OCI-LY1 (cell line): ENCODE data around the gene RHOT1.

Source experiments
- H2AFZ ChIP-seq: fragments of 200-600 bp; sonication (generic), shearing (Covaris generic); 2 replicates; pipeline ENCODE4 v1.6.0; 2014; ENCODE audit warnings: antibody characterized with exemption, mild to moderate bottlenecking, low read length
- H3F3A ChIP-seq: fragments of 200-600 bp; sonication (generic), shearing (Covaris generic); 2 replicates; pipeline ENCODE4 v1.6.0; 2014; ENCODE audit warnings: mild to moderate bottlenecking, antibody characterized with exemption, low read length, moderate library complexity; ENCODE audit not compliant: insufficient read depth
- H3K27ac ChIP-seq: fragments of 200-600 bp; sonication (generic); 2 replicates; pipeline ENCODE4 v1.5.1; 2014; ENCODE audit warnings: low read length, mixed run types, mild to moderate bottlenecking, low read depth; ENCODE audit not compliant: poor library complexity, severe bottlenecking
- H3K27me3 ChIP-seq: fragments of 200-600 bp; sonication (generic); 2 replicates; pipeline ENCODE4 v1.6.0; 2014; ENCODE audit warnings: antibody characterized with exemption, mild to moderate bottlenecking, low read length, moderate library complexity; ENCODE audit not compliant: insufficient read depth
- H3K36me3 ChIP-seq: fragments of 200-600 bp; sonication (generic); 2 replicates; pipeline ENCODE4 v1.6.1; 2014; ENCODE audit warnings: mild to moderate bottlenecking, antibody characterized with exemption, low read length, moderate library complexity, mixed read lengths; ENCODE audit not compliant: insufficient read depth
- H3K4me1 ChIP-seq: fragments of 200-600 bp; sonication (generic); 2 replicates; pipeline ENCODE4 v1.5.1; 2014; ENCODE audit warnings: mild to moderate bottlenecking, low read length, moderate library complexity; ENCODE audit not compliant: insufficient read depth, severe bottlenecking
- H3K4me2 ChIP-seq: fragments of 200-600 bp; sonication (generic), shearing (Covaris generic); 2 replicates; pipeline ENCODE4 v1.6.1; 2014; ENCODE audit warnings: low read length
- H3K4me3 ChIP-seq: fragments of 200-600 bp; sonication (generic); 2 replicates; pipeline ENCODE4 v1.5.1; 2014; ENCODE audit warnings: low read length, low read depth, mild to moderate bottlenecking, mixed read lengths; ENCODE audit not compliant: poor library complexity, severe bottlenecking
- H3K79me2 ChIP-seq: fragments of 200-600 bp; shearing (Covaris generic); 2 replicates; pipeline ENCODE4 v1.6.1; 2016; ENCODE audit warnings: mixed run types, low read length, mixed read lengths; ENCODE audit not compliant: insufficient read depth
- H3K9ac ChIP-seq: fragments of 200-600 bp; sonication (generic), shearing (Covaris generic); 2 replicates; pipeline ENCODE4 v1.6.1; 2014; ENCODE audit warnings: mild to moderate bottlenecking, low read length, mixed read lengths
- H3K9me2 ChIP-seq: fragments of 200-600 bp; sonication (generic), shearing (Covaris generic); 2 replicates; pipeline ENCODE4 v1.6.1; 2014; ENCODE audit warnings: low read depth, mild to moderate bottlenecking, low read length, mixed read lengths
- H3K9me3 ChIP-seq: fragments of 200-600 bp; shearing (Covaris generic); 2 replicates; pipeline ENCODE4 v1.6.1; 2014; ENCODE audit warnings: low read length, mixed read lengths
- H4K20me1 ChIP-seq: fragments of 200-600 bp; sonication (generic), shearing (Covaris generic); 2 replicates; pipeline ENCODE4 v1.6.0; 2016; ENCODE audit warnings: mild to moderate bottlenecking, low read length; ENCODE audit not compliant: insufficient read depth
- EZH2 ChIP-seq: fragments of 200-600 bp; sonication (generic), shearing (Covaris generic); IDR thresholded peaks from 2 replicates; pipeline ENCODE4 v1.8.0; 2017; ENCODE audit warnings: borderline replicate concordance, mixed run types, mild to moderate bottlenecking, antibody characterized with exemption, low read length, moderate library complexity, mixed read lengths
- TF ChIP-seq, protein P1 (sequence below): fragments of 200-600 bp; sonication (generic), shearing (Covaris generic); IDR thresholded peaks from 2 replicates; pipeline ENCODE4 v1.5.1; 2017; ENCODE audit warnings: mild to moderate bottlenecking, antibody characterized with exemption, low read length, moderate library complexity, mixed read lengths

Gene RHOT1

DNA sequence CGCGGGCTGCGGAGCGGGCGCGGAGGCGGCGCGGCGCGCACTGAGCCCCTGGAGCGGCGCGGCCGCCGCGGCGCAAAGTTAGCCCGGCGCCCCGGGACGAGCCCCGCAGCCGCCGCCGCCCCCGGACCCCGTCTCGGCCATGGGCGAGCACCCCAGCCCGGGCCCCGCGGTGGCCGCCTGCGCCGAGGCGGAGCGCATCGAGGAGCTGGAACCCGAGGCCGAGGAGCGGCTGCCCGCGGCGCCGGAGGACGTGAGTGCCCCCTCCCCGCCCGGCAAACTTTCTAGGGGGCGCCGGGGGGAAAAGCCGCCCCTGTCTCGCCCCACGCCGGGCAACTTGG is 123.7 kb downstream of the RHOT1 start:
- no peak overlapping the region for H3K27ac ChIP-seq

GRCh38 chr17:32266389-32267301 is 124.3 kb downstream of the RHOT1 start:
- no peaks in the 10 kb centered on the region for H3K79me2 ChIP-seq
- no peak overlapping the region for H3K9ac ChIP-seq
- H3K4me3 ChIP-seq = no peak overlapping the region
- no peak overlapping the region for H2AFZ ChIP-seq
- H3K9me2 ChIP-seq = no peaks in the 10 kb centered on the region
- TF ChIP-seq, protein P1, sequence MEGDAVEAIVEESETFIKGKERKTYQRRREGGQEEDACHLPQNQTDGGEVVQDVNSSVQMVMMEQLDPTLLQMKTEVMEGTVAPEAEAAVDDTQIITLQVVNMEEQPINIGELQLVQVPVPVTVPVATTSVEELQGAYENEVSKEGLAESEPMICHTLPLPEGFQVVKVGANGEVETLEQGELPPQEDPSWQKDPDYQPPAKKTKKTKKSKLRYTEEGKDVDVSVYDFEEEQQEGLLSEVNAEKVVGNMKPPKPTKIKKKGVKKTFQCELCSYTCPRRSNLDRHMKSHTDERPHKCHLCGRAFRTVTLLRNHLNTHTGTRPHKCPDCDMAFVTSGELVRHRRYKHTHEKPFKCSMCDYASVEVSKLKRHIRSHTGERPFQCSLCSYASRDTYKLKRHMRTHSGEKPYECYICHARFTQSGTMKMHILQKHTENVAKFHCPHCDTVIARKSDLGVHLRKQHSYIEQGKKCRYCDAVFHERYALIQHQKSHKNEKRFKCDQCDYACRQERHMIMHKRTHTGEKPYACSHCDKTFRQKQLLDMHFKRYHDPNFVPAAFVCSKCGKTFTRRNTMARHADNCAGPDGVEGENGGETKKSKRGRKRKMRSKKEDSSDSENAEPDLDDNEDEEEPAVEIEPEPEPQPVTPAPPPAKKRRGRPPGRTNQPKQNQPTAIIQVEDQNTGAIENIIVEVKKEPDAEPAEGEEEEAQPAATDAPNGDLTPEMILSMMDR = no peak
- no peak for TF ChIP-seq EZH2
- no peaks in the 10 kb centered on the region for H3K36me3 ChIP-seq
- no peaks in the 10 kb centered on the region for H4K20me1 ChIP-seq
- no peak overlapping the region; the same call in 1 of the 2 replicates for H3K4me2 ChIP-seq
- H3K9me3 ChIP-seq = no peaks in the 10 kb centered on the region
- H3K27me3 ChIP-seq = peaks cover 15% of the 10 kb centered on the region; the same call in 1 of the 2 replicates
- H3K4me1 ChIP-seq = peaks cover 4% of the 10 kb centered on the region
- no peak overlapping the region for H3K27ac ChIP-seq
- H3F3A ChIP-seq = no peaks in the 10 kb centered on the region

More for the DNA sequence above, 123.7 kb downstream of the RHOT1 start:
- Histone ChIP-seq H2AFZ (no peak overlapping the region), H3F3A (no peaks in the 10 kb centered on the region), H3K4me3 (no peak overlapping the region), H3K27me3 (peaks cover 18% of the 10 kb centered on the region; the same call in 1 of the 2 replicates), H3K9ac (no peak overlapping the region), H4K20me1 (no peaks in the 10 kb centered on the region), H3K79me2 (no peaks in the 10 kb centered on the region), H3K36me3 (no peaks in the 10 kb centered on the region), H3K4me1 (peaks cover 4% of the 10 kb centered on the region), H3K9me2 (no peaks in the 10 kb centered on the region), H3K4me2 (no peak overlapping the region; the same call in 1 of the 2 replicates), H3K9me3 (no peaks in the 10 kb centered on the region)
- TF ChIP-seq, protein P1 = no peak
- no peak for TF ChIP-seq EZH2

GRCh38 chr17:32267690-32268205 is 125.4 kb downstream of the RHOT1 start:
- H3K9me3 ChIP-seq = no peaks in the 10 kb centered on the region

More at GRCh38 chr17:32267690-32268205, 125.4 kb downstream of the RHOT1 start:
- H3K79me2 ChIP-seq = no peaks in the 10 kb centered on the region
- H3K4me1 ChIP-seq = peaks cover 4% of the 10 kb centered on the region
- H3K9ac ChIP-seq = no peak overlapping the region
- H3F3A ChIP-seq = no peaks in the 10 kb centered on the region
- no peaks in the 10 kb centered on the region for H4K20me1 ChIP-seq
- no peak overlapping the region for H2AFZ ChIP-seq
- peaks cover 15% of the 10 kb centered on the region; the same call in 1 of the 2 replicates for H3K27me3 ChIP-seq
- no peak overlapping the region for H3K4me3 ChIP-seq
- TF ChIP-seq EZH2 = no peak
- TF ChIP-seq, protein P1 = no peak
- no peak overlapping the region for H3K4me2 ChIP-seq
- no peaks in the 10 kb centered on the region for H3K9me2 ChIP-seq
- H3K36me3 ChIP-seq = no peaks in the 10 kb centered on the region
- H3K27ac ChIP-seq = no peak overlapping the region
